Stimulated activated CD8-positive, alpha-beta memory T cell treated with anti-CD3 and anti-CD28 coated beads, Interleukin-15, amount 100 ng/mL, for 24 hours (primary cell): ENCODE data around the gene ADAMTS13.
A peak's percentile ranks its signal among the peaks of the same experiment; 100 is the strongest.
"Not testable (repeated sequence)": the region's sequence is repeated elsewhere in the genome, so short reads cannot be mapped to it uniquely, and the experiment has no call there.

Experiments used
- DNase-seq: peaks from one replicate; pipeline ENCODE4 v3.0.0-alpha.2; 2020; ENCODE audit warnings: low read depth

Gene ADAMTS13

GRCh38 chr9:133392308-133392707, 29.9 kb upstream of the ADAMTS13 start:
- DNase-seq: not testable (repeated sequence)

DNA sequence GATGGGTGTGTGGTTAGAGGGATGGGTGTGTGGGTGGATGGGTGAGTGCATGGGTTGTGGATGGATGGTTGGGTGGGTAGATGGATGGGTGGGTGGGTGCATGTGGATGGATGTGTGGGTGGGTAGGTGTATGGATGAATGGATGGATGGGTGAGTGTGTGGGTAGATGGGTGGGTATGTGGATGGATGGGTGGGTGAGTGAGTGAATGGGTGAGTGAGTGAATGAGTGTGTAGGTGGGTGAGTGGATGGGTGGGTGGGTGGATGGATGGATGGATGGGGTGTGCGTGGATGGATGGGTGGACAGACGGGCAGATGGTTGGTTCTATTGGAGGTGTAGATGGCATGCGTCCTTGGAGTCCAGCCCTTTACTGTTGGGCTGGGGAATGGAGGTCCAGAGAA, 28.8 kb upstream of the ADAMTS13 start:
- no peak for DNase-seq

DNA sequence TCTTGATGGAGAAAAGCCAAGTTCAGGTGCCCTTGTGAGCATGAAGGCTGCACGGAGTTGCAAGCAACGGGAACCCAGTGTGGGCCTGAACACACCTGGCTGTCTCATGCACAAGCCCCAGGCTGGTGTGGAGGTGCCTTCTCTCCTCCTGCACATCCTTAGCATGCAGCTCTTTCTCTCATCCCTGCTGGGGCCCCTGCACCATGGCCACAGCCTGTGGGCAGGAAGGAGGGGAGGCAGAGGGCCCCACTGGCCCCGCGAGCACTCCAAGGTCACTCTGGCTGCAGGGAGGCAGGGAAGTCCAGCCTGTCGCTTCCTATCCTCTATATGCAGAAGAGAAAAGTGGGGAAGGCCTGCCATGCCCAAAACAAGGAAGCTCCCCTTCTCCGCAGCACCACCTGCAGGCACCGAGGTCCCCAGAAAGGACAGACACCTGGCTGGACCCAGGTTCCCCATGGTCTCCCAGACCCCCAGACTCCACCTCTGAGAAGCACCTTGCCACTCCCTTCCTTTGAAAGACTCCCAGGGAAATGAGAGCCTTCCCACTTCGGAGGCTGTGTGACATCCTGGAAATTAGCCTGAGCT, 27.4 kb upstream of the ADAMTS13 start:
- DNase-seq: no peak

DNA sequence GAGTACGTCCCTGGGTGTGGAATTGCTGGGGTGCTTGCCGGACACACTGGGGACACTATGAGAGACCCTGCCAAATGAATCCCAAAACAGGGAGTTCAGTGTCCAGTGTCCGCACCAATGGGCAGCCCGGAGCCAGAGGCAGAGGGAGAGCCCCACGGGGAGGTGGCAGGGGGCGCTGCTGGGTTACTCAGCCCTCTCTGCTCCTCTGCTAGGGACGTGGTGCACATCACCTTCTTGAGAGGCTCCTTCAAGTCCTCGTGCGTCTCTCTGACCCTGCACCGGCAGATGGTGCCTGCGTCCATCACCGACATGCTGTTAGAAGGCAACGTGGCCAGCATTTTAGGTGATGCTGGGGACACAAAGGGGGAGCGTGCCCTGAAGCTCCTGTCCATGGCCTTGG, 25.2 kb upstream of the ADAMTS13 start:
- DNase-seq: no peak

- DNase-seq: no peak
Measured at GRCh38 chr9:133397370-133397769, 24.8 kb upstream of the ADAMTS13 start.

GRCh38 chr9:133397895-133398294, 24.3 kb upstream of the ADAMTS13 start:
- DNase-seq: no peak

- DNase-seq: no peak
Measured at GRCh38 chr9:133400292-133400691, 21.9 kb upstream of the ADAMTS13 start.

- DNase-seq: no peak
Measured at GRCh38 chr9:133401588-133401987, 20.6 kb upstream of the ADAMTS13 start.

DNA sequence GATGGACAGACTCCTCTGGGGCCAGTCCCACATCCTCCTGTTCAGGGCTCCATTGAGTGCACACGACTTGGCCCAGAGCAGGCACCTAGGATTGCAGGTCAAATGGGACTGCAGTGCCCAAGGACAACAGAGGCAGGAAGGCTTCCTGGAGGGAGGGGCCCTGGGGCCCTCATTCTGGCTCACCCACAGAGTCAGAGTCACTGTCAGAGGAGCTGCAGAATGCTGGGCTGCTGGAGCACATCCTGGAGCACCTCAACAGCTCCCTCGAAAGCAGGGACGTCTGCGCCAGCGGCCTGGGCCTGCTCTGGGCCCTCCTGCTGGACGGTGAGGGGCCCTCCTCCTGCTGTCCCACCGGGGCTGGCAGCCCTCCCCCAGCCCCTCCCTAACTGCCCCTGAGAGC, 19.5 kb upstream of the ADAMTS13 start:
- DNase-seq: no peak

GRCh38 chr9:133403766-133404453, 18.3 kb upstream of the ADAMTS13 start:
- DNase-seq: no peak

- no peak for DNase-seq
Measured at GRCh38 chr9:133404454-133405002, 17.6 kb upstream of the ADAMTS13 start.

GRCh38 chr9:133405508-133406438, 16.4 kb upstream of the ADAMTS13 start:
- DNase-seq: no peak

GRCh38 chr9:133406480-133407307, 15.5 kb upstream of the ADAMTS13 start:
- peak; percentile 65 for DNase-seq

- DNase-seq: no peak
Measured at GRCh38 chr9:133408042-133408441, 14.1 kb upstream of the ADAMTS13 start.

GRCh38 chr9:133415170-133415569, 7.0 kb upstream of the ADAMTS13 start:
- DNase-seq: no peak

DNA sequence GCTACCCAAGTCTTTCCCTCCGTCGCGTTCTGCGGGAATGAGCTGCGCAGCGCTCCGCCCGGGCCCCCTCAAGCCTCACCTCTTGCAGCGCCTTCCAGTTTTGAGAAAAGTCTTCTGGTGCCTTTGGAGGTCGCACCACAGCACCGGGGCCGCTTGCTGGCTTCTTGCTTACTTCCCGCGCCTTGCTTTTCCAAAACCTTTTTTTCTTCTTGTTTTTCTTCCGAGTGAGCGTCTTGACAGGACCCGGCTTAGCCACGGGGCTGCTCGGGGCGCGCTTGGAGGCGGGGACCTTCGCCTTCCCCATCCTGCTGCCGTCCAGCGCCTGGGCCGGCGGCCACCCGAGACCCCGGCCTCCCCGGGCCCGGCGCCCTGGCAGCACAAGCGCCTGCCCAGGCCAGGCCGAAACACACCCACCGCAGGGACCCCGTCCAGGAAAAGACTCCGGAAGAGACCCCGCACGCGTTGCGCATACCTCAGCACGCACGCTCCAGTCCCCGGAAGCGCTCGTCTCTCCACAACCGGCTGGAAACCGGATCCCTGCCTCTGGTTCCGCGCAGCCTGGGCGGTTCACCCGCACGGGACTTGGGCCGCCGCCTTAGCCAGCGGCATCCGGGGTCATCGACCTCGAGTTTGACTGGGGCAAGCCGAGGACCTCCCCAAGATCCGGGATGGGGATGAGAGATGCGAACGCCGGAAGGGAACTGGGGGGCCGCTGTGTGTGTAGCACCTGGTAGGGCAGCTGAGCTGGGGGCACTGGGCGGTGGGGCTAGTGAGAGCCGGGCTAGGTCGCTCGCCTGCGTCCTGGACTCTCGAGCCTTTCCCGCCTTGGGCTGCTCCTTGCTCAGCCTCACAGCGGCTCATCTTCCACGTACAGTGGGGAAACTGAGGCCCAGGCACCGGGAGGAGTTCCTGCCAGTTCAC, 4.4 kb upstream of the ADAMTS13 start, which contains the start of gene REXO4:
Gene REXO4 (minus strand): TSS at position 470 of the 921 bp plus-strand sequence. CDS start 166 bp downstream, at position 304.
- DNase-seq: peak; percentile 66

- DNase-seq: no peak
Measured at GRCh38 chr9:133419005-133419404, 3.2 kb upstream of the ADAMTS13 start.

GRCh38 chr9:133420392-133420827, 1.8 kb upstream of the ADAMTS13 start:
- DNase-seq: no peak

GRCh38 chr9:133423216-133423615, 1.0 kb downstream of the ADAMTS13 start:
- DNase-seq: no peak

DNA sequence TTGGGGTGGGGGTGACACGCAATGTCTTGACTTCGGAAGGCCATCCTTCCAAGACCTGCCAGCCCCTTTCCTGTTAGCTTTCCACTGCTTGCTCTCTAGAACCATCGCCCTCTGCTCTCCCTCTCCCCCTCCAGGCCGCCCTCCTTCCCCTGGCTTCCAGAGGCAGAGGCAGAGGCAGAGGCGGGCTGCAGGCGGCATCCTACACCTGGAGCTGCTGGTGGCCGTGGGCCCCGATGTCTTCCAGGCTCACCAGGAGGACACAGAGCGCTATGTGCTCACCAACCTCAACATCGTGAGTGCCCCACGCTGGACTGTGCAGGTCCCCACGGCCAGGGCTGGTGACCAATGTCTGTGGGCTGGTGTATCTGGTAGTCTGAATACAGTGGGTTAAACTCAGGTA, 2.0 kb downstream of the ADAMTS13 start:
- no peak for DNase-seq
